ENCODE data around the gene OR7G1. TPM values are rescaled to one million over a fixed set of nuclear protein-coding genes. Genes with fewer than 3 reads are reported as not detected.

OR7G1 gene
- total RNA-seq, 5 donors from 2014 or later (not counting 1 experiment from before 2014, with no cell fraction given): not detected

DNA sequence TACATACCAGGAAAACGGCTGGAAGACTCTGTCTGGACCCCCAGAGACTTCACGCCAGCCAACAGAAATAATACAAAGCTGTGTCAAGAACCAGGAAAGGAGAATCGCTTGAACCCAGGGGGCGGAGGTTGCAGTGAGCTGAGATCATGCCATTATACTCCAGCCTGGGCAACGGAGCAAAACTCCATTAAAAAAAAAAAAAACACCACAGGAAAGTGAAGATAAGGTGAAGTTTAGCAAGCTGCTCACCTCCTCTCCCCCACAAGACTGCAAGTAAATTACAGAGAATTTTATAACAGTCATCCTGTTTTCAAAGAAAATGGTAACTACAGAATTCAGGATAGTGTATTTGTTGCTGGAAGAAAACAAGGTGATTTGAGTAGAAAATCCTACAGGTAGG, 984 bp upstream of the OR7G1 start:
- ATAC-seq (replicated peaks in 1 of 4) (no peak), DNase-seq (no peak)
- ChIA-PET POLR2A (no interaction called here), CTCF (no interaction called here)
- no peaks in the 10 kb centered on the region for H3K4me1 ChIP-seq (ENCODE audit: control insufficient read depth in 1 of 2, extremely low read depth in 1 of 2, insufficient read depth in 2 of 2, low read length in 2 of 2)
- no CpG with 5 or more reads among the region's 5 CpGs for WGBS (ENCODE audit: insufficient coverage)
- H3K27ac ChIP-seq (ENCODE audit: low read length): no peak overlapping the region
- peaks cover 0 to 8% of the 10 kb centered on the region in 2 experiments for H3K27me3 ChIP-seq (replicated peaks in 1 of 2; ENCODE audit: control insufficient read depth in 2 of 2, extremely low read depth in 1 of 2, insufficient read depth in 2 of 2, low read length in 1 of 2)
- Mint-ChIP-seq H3K27ac (no peak overlapping the region), H3K4me3 (no peak overlapping the region), H3K36me3 (no peaks in the 10 kb centered on the region), H3K27me3 (peaks cover 25 to 31% of the 10 kb centered on the region in 2 donors), H3K9me3 (no peaks in the 10 kb centered on the region), H3K4me1 (no peaks in the 10 kb centered on the region)
- no peak overlapping the region for H3K4me3 ChIP-seq (ENCODE audit: control insufficient read depth in 1 of 2, extremely low read depth in 1 of 2, low read length in 1 of 2)
- no peaks in the 10 kb centered on the region for H3K36me3 ChIP-seq (ENCODE audit: control insufficient read depth in 2 of 2, extremely low read depth in 1 of 2, insufficient read depth in 1 of 2, low read length in 1 of 2)
- no peaks in the 10 kb centered on the region for H3K9me3 ChIP-seq

DNA sequence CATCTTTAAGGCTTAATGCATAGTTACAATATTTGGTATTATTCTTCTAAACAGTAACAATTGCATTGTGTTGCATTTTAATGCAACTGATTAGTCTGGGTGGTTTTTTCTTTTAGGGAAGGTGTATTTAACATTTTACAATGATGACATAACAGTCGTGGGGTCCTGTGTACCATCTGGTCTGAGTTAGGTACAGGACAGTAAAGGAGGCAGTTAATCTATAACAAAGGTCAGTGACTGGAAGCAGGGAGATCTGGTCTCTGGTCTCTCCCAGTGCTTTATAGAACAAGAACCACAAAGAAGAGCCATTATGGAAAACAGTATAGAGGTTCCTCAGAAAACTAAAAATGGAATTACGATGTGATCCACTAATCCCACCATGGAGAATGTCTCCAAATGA, 5.6 kb downstream of the OR7G1 start:
- Histone ChIP-seq H3K27me3 (replicated peaks in 1 of 2; ENCODE audit: control insufficient read depth in 2 of 2, extremely low read depth in 1 of 2, insufficient read depth in 2 of 2, low read length in 1 of 2) (peaks cover 0 to 14% of the 10 kb centered on the region in 2 experiments), H3K4me3 (ENCODE audit: control insufficient read depth in 1 of 2, extremely low read depth in 1 of 2, low read length in 1 of 2) (no peak overlapping the region), H3K36me3 (ENCODE audit: control insufficient read depth in 2 of 2, extremely low read depth in 1 of 2, insufficient read depth in 1 of 2, low read length in 1 of 2) (no peaks in the 10 kb centered on the region), H3K4me1 (ENCODE audit: control insufficient read depth in 1 of 2, extremely low read depth in 1 of 2, insufficient read depth in 2 of 2, low read length in 2 of 2) (no peaks in the 10 kb centered on the region), H3K9me3 (no peaks in the 10 kb centered on the region), H3K27ac (ENCODE audit: low read length) (no peak overlapping the region)
- no peaks in the 10 kb centered on the region for H3K36me3 Mint-ChIP-seq
- no peaks in the 10 kb centered on the region for H3K9me3 Mint-ChIP-seq
- POLR2A ChIA-PET: no interaction called here
- 86% methylated on average over 1 of the region's 2 CpGs for WGBS (ENCODE audit: insufficient coverage)
- peaks cover 17 to 27% of the 10 kb centered on the region in 2 donors for H3K27me3 Mint-ChIP-seq
- H3K27ac Mint-ChIP-seq: no peak overlapping the region
- no peaks in the 10 kb centered on the region for H3K4me1 Mint-ChIP-seq
- DNase-seq (no peak), ATAC-seq (replicated peaks in 1 of 4) (no peak)
- CTCF ChIA-PET: no interaction called here
- H3K4me3 Mint-ChIP-seq: no peak overlapping the region

DNA sequence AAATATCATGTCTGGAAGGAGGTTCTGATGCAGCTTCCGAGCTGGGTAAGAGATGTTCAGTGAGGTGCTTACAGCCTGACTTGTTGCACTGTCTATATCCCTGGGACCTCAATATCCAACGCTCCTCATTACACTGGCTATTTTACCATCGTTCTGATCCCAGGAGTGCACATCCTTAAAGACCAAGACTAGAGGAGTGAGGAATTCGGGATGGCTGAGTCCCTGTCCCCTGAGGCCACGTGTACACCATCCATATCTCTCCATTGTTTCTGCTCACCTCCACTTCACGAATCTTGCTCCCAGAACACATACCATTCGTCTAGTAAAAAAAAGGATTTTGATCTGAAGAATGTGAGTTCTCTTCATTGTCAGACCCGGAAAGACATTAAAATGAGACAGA, 8.2 kb downstream of the OR7G1 start, which contains the start of gene OR7G2:
TSS of gene OR7G2 (minus strand) at position 101 of the 400 bp plus-strand sequence. CDS start 4,232 bp downstream, outside the sequence.
- Mint-ChIP-seq H3K36me3 (no peaks in the 10 kb centered on the region), H3K27ac (no peak within 1 kb of the TSS), H3K4me3 (no peak within 1 kb of the TSS), H3K27me3 (peaks cover 19 to 32% of the 10 kb centered on the region in 2 donors), H3K4me1 (no peaks in the 10 kb centered on the region), H3K9me3 (no peaks in the 10 kb centered on the region)
- no CpG with 5 or more reads among the region's 8 CpGs for WGBS (ENCODE audit: insufficient coverage)
- Histone ChIP-seq H3K27me3 (replicated peaks in 1 of 2; ENCODE audit: control insufficient read depth in 2 of 2, extremely low read depth in 1 of 2, insufficient read depth in 2 of 2, low read length in 1 of 2) (peaks cover 0 to 22% of the 10 kb centered on the region in 2 experiments), H3K36me3 (ENCODE audit: control insufficient read depth in 2 of 2, extremely low read depth in 1 of 2, insufficient read depth in 1 of 2, low read length in 1 of 2) (no peaks in the 10 kb centered on the region), H3K9me3 (no peaks in the 10 kb centered on the region), H3K4me3 (ENCODE audit: control insufficient read depth in 1 of 2, extremely low read depth in 1 of 2, low read length in 1 of 2) (no peak within 1 kb of the TSS), H3K4me1 (ENCODE audit: control insufficient read depth in 1 of 2, extremely low read depth in 1 of 2, insufficient read depth in 2 of 2, low read length in 2 of 2) (no peaks in the 10 kb centered on the region), H3K27ac (ENCODE audit: low read length) (no peak within 1 kb of the TSS)
- ChIA-PET POLR2A (no interaction called here), CTCF (no interaction called here)
- ATAC-seq (replicated peaks in 1 of 4) (no peak), DNase-seq (no peak)

DNA sequence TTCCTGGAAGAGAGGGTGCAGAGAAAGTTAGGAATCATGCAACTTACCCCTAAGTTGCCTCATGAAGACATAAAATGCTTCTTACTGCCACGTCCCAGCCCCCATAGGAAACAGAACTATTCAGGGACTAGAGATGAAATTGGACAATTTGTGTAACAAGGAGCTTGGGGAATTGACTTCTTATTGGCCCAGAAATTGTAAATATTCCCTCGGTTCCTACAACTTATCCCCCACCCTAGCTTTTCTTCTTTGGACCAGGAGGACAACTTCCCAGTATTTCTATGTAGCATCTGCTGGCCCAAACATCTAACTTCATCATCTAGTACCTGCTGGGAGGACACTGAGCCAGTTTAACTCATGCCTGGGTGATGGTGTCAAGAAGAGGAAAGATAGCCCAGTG, 28.8 kb downstream of the OR7G1 start, which contains the start of gene OR1M1:
TSS of gene OR1M1 (plus strand) at position 301 of the 400 bp plus-strand sequence. CDS start 6,184 bp downstream, outside the sequence.
- ATAC-seq (replicated peaks in 1 of 4): no peak
- H3K4me3 Mint-ChIP-seq: no peak within 1 kb of the TSS
- Histone ChIP-seq H3K9me3 (no peaks in the 10 kb centered on the region), H3K27me3 (replicated peaks in 1 of 2; ENCODE audit: control insufficient read depth in 2 of 2, extremely low read depth in 1 of 2, insufficient read depth in 2 of 2, low read length in 1 of 2) (peaks cover 0 to 9% of the 10 kb centered on the region in 2 experiments), H3K27ac (ENCODE audit: low read length) (no peak within 1 kb of the TSS), H3K4me3 (ENCODE audit: control insufficient read depth in 1 of 2, extremely low read depth in 1 of 2, low read length in 1 of 2) (no peak within 1 kb of the TSS), H3K4me1 (ENCODE audit: control insufficient read depth in 1 of 2, extremely low read depth in 1 of 2, insufficient read depth in 2 of 2, low read length in 2 of 2) (no peaks in the 10 kb centered on the region), H3K36me3 (ENCODE audit: control insufficient read depth in 2 of 2, extremely low read depth in 1 of 2, insufficient read depth in 1 of 2, low read length in 1 of 2) (no peaks in the 10 kb centered on the region)
- no peaks in the 10 kb centered on the region for H3K9me3 Mint-ChIP-seq
- POLR2A ChIA-PET: no interaction called here
- CTCF ChIA-PET: no interaction called here
- H3K27ac Mint-ChIP-seq: no peak within 1 kb of the TSS
- DNase-seq: no peak
- H3K27me3 Mint-ChIP-seq: peaks cover 20 to 32% of the 10 kb centered on the region in 2 donors
- no peaks in the 10 kb centered on the region for H3K36me3 Mint-ChIP-seq
- no peaks in the 10 kb centered on the region for H3K4me1 Mint-ChIP-seq
- no CpG with 5 or more reads among the region's 2 CpGs for WGBS (ENCODE audit: insufficient coverage)

DNA sequence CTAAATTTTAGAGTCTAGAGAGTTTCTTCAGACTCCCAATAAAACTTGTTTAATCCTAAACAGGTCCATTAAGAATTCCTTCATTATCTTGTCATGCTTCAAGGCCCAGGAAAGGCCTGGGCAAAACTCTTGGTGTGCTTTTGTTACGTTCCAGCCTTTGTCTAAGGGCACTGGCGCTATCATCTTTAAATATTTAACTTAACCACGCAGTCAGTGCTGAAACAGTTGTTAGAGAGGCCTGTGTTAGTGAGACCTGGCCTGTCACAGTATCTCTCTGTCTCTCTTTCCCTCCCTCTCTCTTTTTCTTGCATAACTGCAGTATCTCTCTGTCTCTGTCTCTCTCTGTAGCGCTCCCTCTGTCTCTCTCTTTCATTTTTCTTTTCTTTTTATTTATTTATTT, 36.9 kb downstream of the OR7G1 start:
- peaks cover 0 to 6% of the 10 kb centered on the region in 2 experiments for H3K4me1 ChIP-seq (ENCODE audit: control insufficient read depth in 1 of 2, extremely low read depth in 1 of 2, insufficient read depth in 2 of 2, low read length in 2 of 2)
- H3K27me3 Mint-ChIP-seq: no peaks in the 10 kb centered on the region
- DNase-seq: no peak
- no peaks in the 10 kb centered on the region for H3K36me3 ChIP-seq (ENCODE audit: control insufficient read depth in 2 of 2, extremely low read depth in 1 of 2, insufficient read depth in 1 of 2, low read length in 1 of 2)
- H3K27me3 ChIP-seq (replicated peaks in 1 of 2; ENCODE audit: control insufficient read depth in 2 of 2, extremely low read depth in 1 of 2, insufficient read depth in 2 of 2, low read length in 1 of 2): peaks cover 0 to 5% of the 10 kb centered on the region in 2 experiments
- no peaks in the 10 kb centered on the region for H3K9me3 ChIP-seq
- peaks cover 0 to 6% (median 0%) of the 10 kb centered on the region in 3 donors for H3K4me1 Mint-ChIP-seq
- WGBS (ENCODE audit: insufficient coverage): no CpG with 5 or more reads among the region's 4 CpGs
- ChIA-PET POLR2A (no interaction called here), CTCF (interaction anchor here in 1 of 2 donors (0.6 kb wide), 1 partner anchor 425 kb away, joined by 3 read pairs; no protein-coding TSS in a partner anchor)
- no peak overlapping the region for H3K27ac ChIP-seq (ENCODE audit: low read length)
- H3K4me3 ChIP-seq (ENCODE audit: control insufficient read depth in 1 of 2, extremely low read depth in 1 of 2, low read length in 1 of 2): no peak overlapping the region
- H3K4me3 Mint-ChIP-seq: no peak overlapping the region
- no peak for ATAC-seq (replicated peaks in 1 of 4)
- H3K9me3 Mint-ChIP-seq: no peaks in the 10 kb centered on the region
- H3K27ac Mint-ChIP-seq: no peak overlapping the region
- H3K36me3 Mint-ChIP-seq: no peaks in the 10 kb centered on the region

DNA sequence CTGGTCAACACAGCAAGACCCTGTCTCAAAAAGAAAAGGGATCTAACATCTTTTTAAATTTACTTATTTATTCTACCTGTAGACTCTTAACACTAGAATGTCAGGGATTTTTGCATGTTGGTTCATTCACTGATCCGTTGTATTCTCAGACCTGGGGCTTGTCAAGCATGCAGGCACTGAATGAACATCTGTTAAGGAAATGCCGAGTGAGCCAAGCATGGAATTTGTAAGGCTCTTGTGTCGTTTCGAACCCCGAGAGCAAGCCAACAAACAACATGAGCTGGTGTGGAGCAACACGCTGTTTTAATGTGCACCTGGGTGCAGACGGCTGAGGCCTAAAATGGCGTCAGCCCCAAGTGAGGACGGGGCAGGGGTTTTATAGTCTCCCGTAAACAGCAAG, 38.7 kb downstream of the OR7G1 start:
- no peak overlapping the region for H3K27ac Mint-ChIP-seq
- Histone ChIP-seq H3K36me3 (ENCODE audit: control insufficient read depth in 2 of 2, extremely low read depth in 1 of 2, insufficient read depth in 1 of 2, low read length in 1 of 2) (no peaks in the 10 kb centered on the region), H3K4me3 (ENCODE audit: control insufficient read depth in 1 of 2, extremely low read depth in 1 of 2, low read length in 1 of 2) (no peak overlapping the region), H3K9me3 (no peaks in the 10 kb centered on the region), H3K4me1 (ENCODE audit: control insufficient read depth in 1 of 2, extremely low read depth in 1 of 2, insufficient read depth in 2 of 2, low read length in 2 of 2) (peaks cover 0 to 6% of the 10 kb centered on the region in 2 experiments), H3K27ac (ENCODE audit: low read length) (no peak overlapping the region), H3K27me3 (replicated peaks in 1 of 2; ENCODE audit: control insufficient read depth in 2 of 2, extremely low read depth in 1 of 2, insufficient read depth in 2 of 2, low read length in 1 of 2) (peaks cover 0 to 3% of the 10 kb centered on the region in 2 experiments)
- H3K4me3 Mint-ChIP-seq: no peak overlapping the region
- WGBS (ENCODE audit: insufficient coverage): 85% methylated on average over 10 of the region's 10 CpGs
- H3K36me3 Mint-ChIP-seq: no peaks in the 10 kb centered on the region
- DNase-seq (no peak), ATAC-seq (replicated peaks in 1 of 4) (no peak)
- no peaks in the 10 kb centered on the region for H3K27me3 Mint-ChIP-seq
- peaks cover 0 to 6% (median 0%) of the 10 kb centered on the region in 3 donors for H3K4me1 Mint-ChIP-seq
- ChIA-PET CTCF (no interaction called here), POLR2A (no interaction called here)
- no peaks in the 10 kb centered on the region for H3K9me3 Mint-ChIP-seq
